Measurements from ENCODE around the gene SPATA2L. TPM values are rescaled to one million over a fixed set of nuclear protein-coding genes. Genes with fewer than 3 reads are reported as not detected.

The SPATA2L gene
- total and polyA plus RNA-seq, 10 donors = 4.6 to 16.9 (median 10.3) TPM

- Histone ChIP-seq H3K9me3 (no peaks in the 10 kb centered on the region), H3K27ac (no peak overlapping the region), H3K27me3 (replicated peaks in 1 of 7) (no peaks in the 10 kb centered on the region), H3K36me3 (peaks cover 11 to 93% (median 81%) of the 10 kb centered on the region in 6 donors), H3K4me3 (no peak overlapping the region), H3K4me1 (peaks cover 2 to 46% (median 9%) of the 10 kb centered on the region in 6 donors)
- no peak for TF ChIP-seq POLR2A (IDR thresholded peaks at IDR 0.05)
- TF ChIP-seq, protein P1, sequence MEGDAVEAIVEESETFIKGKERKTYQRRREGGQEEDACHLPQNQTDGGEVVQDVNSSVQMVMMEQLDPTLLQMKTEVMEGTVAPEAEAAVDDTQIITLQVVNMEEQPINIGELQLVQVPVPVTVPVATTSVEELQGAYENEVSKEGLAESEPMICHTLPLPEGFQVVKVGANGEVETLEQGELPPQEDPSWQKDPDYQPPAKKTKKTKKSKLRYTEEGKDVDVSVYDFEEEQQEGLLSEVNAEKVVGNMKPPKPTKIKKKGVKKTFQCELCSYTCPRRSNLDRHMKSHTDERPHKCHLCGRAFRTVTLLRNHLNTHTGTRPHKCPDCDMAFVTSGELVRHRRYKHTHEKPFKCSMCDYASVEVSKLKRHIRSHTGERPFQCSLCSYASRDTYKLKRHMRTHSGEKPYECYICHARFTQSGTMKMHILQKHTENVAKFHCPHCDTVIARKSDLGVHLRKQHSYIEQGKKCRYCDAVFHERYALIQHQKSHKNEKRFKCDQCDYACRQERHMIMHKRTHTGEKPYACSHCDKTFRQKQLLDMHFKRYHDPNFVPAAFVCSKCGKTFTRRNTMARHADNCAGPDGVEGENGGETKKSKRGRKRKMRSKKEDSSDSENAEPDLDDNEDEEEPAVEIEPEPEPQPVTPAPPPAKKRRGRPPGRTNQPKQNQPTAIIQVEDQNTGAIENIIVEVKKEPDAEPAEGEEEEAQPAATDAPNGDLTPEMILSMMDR (IDR thresholded peaks at IDR 0.05 in 8 of 11, conservative IDR thresholded peaks at IDR 0.05 in 3 of 11) = no peak
- TF ChIP-seq POLR2AphosphoS5 (IDR thresholded peaks at IDR 0.05) = peak; percentile 3 to 61 (median 28)
- WGBS, 5 donors = 84 to 94% (median 90%) methylated on average over 9 of the region's 9 CpGs
- DNase-seq = no peak
- intact Hi-C loops (cut with DNase I; ENCODE audit: low total_unique reads) = no loop called here
These were observed 37.9 kb upstream of the SPATA2L start for GRCh38 chr16:89739383-89739782.

- intact Hi-C loops (cut with DNase I; ENCODE audit: low total_unique reads) = no loop called here
- no peak for DNase-seq
- Histone ChIP-seq H3K9me3 (no peaks in the 10 kb centered on the region), H3K27ac (no peak overlapping the region), H3K4me3 (no peak overlapping the region), H3K4me1 (peaks cover 2 to 50% (median 9%) of the 10 kb centered on the region in 6 donors), H3K36me3 (peaks cover 11 to 94% (median 85%) of the 10 kb centered on the region in 6 donors), H3K27me3 (replicated peaks in 1 of 7) (no peaks in the 10 kb centered on the region)
- 86 to 91% (median 89%) methylated on average over 16 to 20 of the region's 20 CpGs for WGBS, 5 donors
- peak in 2 of 3 donors; percentile 22 to 64 for TF ChIP-seq POLR2AphosphoS5 (IDR thresholded peaks at IDR 0.05)
- TF ChIP-seq, protein P1 (IDR thresholded peaks at IDR 0.05 in 8 of 11, conservative IDR thresholded peaks at IDR 0.05 in 3 of 11) = no peak
These were observed 37.2 kb upstream of the SPATA2L start for GRCh38 chr16:89738538-89739317.

- TF ChIP-seq POLR2A (IDR thresholded peaks at IDR 0.05) = no peak
- peak in 2 of 3 donors; percentile 3 to 78 for TF ChIP-seq POLR2AphosphoS5 (IDR thresholded peaks at IDR 0.05)
- 89 to 98% (median 92%) methylated on average over 8 to 14 of the region's 14 CpGs for WGBS, 5 donors
- Histone ChIP-seq H3K36me3 (peaks cover 11 to 100% (median 92%) of the 10 kb centered on the region in 6 donors), H3K27ac (no peak overlapping the region), H3K9me3 (no peaks in the 10 kb centered on the region), H3K27me3 (replicated peaks in 1 of 7) (no peaks in the 10 kb centered on the region), H3K4me1 (peaks cover 2 to 51% (median 9%) of the 10 kb centered on the region in 6 donors), H3K4me3 (no peak overlapping the region)
- intact Hi-C loops (cut with DNase I; ENCODE audit: low total_unique reads) = no loop called here
- no peak for DNase-seq
These were observed 36.5 kb upstream of the SPATA2L start for GRCh38 chr16:89738072-89738377.

GRCh38 chr16:89737341-89738071 lies 36.0 kb upstream of the SPATA2L start:
- no peak overlapping the region for H3K4me3 ChIP-seq
- TF ChIP-seq POLR2A (IDR thresholded peaks at IDR 0.05) (no peak), POLR2AphosphoS5 (IDR thresholded peaks at IDR 0.05) (peak in 1 of 3 donors; percentile 39)
- TF ChIP-seq, protein P1 (IDR thresholded peaks at IDR 0.05 in 8 of 11, conservative IDR thresholded peaks at IDR 0.05 in 3 of 11) = no peak
- H3K9me3 ChIP-seq = no peaks in the 10 kb centered on the region
- DNase-seq = no peak
- peaks cover 11 to 100% (median 95%) of the 10 kb centered on the region in 6 donors for H3K36me3 ChIP-seq
- intact Hi-C loops (cut with DNase I; ENCODE audit: low total_unique reads) = no loop called here
- WGBS, 5 donors = 76 to 81% (median 79%) methylated on average over 20 of the region's 20 CpGs
- H3K4me1 ChIP-seq = peaks cover 2 to 51% (median 9%) of the 10 kb centered on the region in 6 donors
- no peaks in the 10 kb centered on the region for H3K27me3 ChIP-seq (replicated peaks in 1 of 7)
- no peak overlapping the region for H3K27ac ChIP-seq
